Measurements from ENCODE around the gene TNFRSF1B.

TNFRSF1B gene

GRCh38 chr1:12228979-12229378, 62.2 kb downstream of the TNFRSF1B start:
- Histone ChIP-seq H3K27me3 (no peaks in the 10 kb centered on the region), H3K27ac (no peak overlapping the region), H3K4me3 (no peak overlapping the region), H3K36me3 (no peaks in the 10 kb centered on the region), H3K4me1 (peaks cover 0 to 25% (median 10%) of the 10 kb centered on the region in 4 donors), H3K9me3 (no peaks in the 10 kb centered on the region)
- no peak for DNase-seq
- intact Hi-C loops (cut with DNase I; ENCODE audit: low total_unique reads): loop anchor here (10.0 kb wide), 1 partner anchor 426 kb away; no protein-coding TSS in a partner anchor
- TF ChIP-seq CTCF (IDR thresholded peaks at IDR 0.05): no peak

- Histone ChIP-seq H3K27ac (peak overlapping the region in 1 of 2 donors; percentile 95), H3K4me3 (peak overlapping the region; percentile 93 to 95), H3K36me3 (peaks cover 0 to 2% (median 0%) of the 10 kb centered on the region in 3 donors), H3K9me3 (no peaks in the 10 kb centered on the region), H3K4me1 (peaks cover 0 to 25% (median 10%) of the 10 kb centered on the region in 4 donors), H3K27me3 (no peaks in the 10 kb centered on the region)
- TF ChIP-seq CTCF (IDR thresholded peaks at IDR 0.05): no peak
- DNase-seq: no peak
- intact Hi-C loops (cut with DNase I; ENCODE audit: low total_unique reads): loop anchor here (10.0 kb wide), 1 partner anchor 425 kb away; no protein-coding TSS in a partner anchor
Observed at GRCh38 chr1:12229386-12229834, 62.6 kb downstream of the TNFRSF1B start.

- peak; percentile 95 to 98 for TF ChIP-seq CTCF (IDR thresholded peaks at IDR 0.05)
- Histone ChIP-seq H3K36me3 (peaks cover 0 to 8% (median 4%) of the 10 kb centered on the region in 3 donors), H3K9me3 (no peaks in the 10 kb centered on the region), H3K27ac (peak within 1 kb of the TSS; percentile 90 to 95), H3K27me3 (no peaks in the 10 kb centered on the region), H3K4me1 (peaks cover 0 to 25% (median 10%) of the 10 kb centered on the region in 4 donors), H3K4me3 (peak within 1 kb of the TSS; percentile 93 to 95)
- DNase-seq: peak; percentile 83 to 87
- intact Hi-C loops (cut with DNase I; ENCODE audit: low total_unique reads): loop anchor here (10.0 kb wide), 2 partner anchors 55 to 425 kb away; no protein-coding TSS in a partner anchor
Observed at GRCh38 chr1:12229835-12230548, 63.2 kb downstream of the TNFRSF1B start, which contains the start of gene VPS13D. Gene VPS13D (plus strand): TSS chr1:12230030. CDS start chr1:12234267, 4,237 bp downstream.

- peaks cover 0 to 25% (median 10%) of the 10 kb centered on the region in 4 donors for H3K4me1 ChIP-seq
- peak overlapping the region; percentile 93 to 95 for H3K4me3 ChIP-seq
- intact Hi-C loops (cut with DNase I; ENCODE audit: low total_unique reads): loop anchor here (10.0 kb wide), 1 partner anchor 54 kb away; no protein-coding TSS in a partner anchor
- peak overlapping the region; percentile 90 to 95 for H3K27ac ChIP-seq
- H3K9me3 ChIP-seq: no peaks in the 10 kb centered on the region
- DNase-seq: peak; percentile 34 to 81
- no peaks in the 10 kb centered on the region for H3K27me3 ChIP-seq
- H3K36me3 ChIP-seq: peaks cover 2 to 15% (median 11%) of the 10 kb centered on the region in 3 donors
- TF ChIP-seq CTCF (IDR thresholded peaks at IDR 0.05): no peak
Observed at GRCh38 chr1:12230549-12231275, 63.9 kb downstream of the TNFRSF1B start.

GRCh38 chr1:12231276-12231595, 64.4 kb downstream of the TNFRSF1B start:
- H3K27me3 ChIP-seq: no peaks in the 10 kb centered on the region
- peak overlapping the region; percentile 90 to 95 for H3K27ac ChIP-seq

More at GRCh38 chr1:12231276-12231595, 64.4 kb downstream of the TNFRSF1B start:
- intact Hi-C loops (cut with DNase I; ENCODE audit: low total_unique reads): loop anchor here (10.0 kb wide), 1 partner anchor 54 kb away; no protein-coding TSS in a partner anchor
- peaks cover 0 to 25% (median 10%) of the 10 kb centered on the region in 4 donors for H3K4me1 ChIP-seq
- H3K4me3 ChIP-seq: peak overlapping the region; percentile 93 to 95
- peaks cover 7 to 19% (median 11%) of the 10 kb centered on the region in 3 donors for H3K36me3 ChIP-seq
- DNase-seq: no peak
- TF ChIP-seq CTCF (IDR thresholded peaks at IDR 0.05): no peak
- no peaks in the 10 kb centered on the region for H3K9me3 ChIP-seq

Data from tibial artery (tissue), 4 donors.